Fibroblast of lung (primary cell): ENCODE data around the gene RCOR3. TPM values are rescaled to one million over a fixed set of nuclear protein-coding genes. Genes with fewer than 3 reads are reported as not detected.
"Not testable (repeated sequence)": the region's sequence is repeated elsewhere in the genome, so short reads cannot be mapped to it uniquely, and the experiment has no call there.

Source experiments
- DNase-seq, 2 donors: peaks; one replicate each; pipeline versions ENCODE4 v3.0.0 to v3.0.0-alpha.2; 2010; ENCODE audit warnings: low read depth in 2 of 2
- H2AFZ ChIP-seq: 2 replicates; pipeline ENCODE4 v1.5.1; 2012; ENCODE audit warnings: low read length, control low read depth, inconsistent platforms
- H3K27ac ChIP-seq: 2 replicates; pipeline ENCODE4 v1.5.1; 2011; ENCODE audit warnings: low read length, control low read depth; ENCODE audit not compliant: insufficient read depth
- H3K27me3 ChIP-seq: 2 replicates; pipeline ENCODE4 v1.5.1; 2011; ENCODE audit warnings: mild to moderate bottlenecking, low read length; ENCODE audit not compliant: control insufficient read depth, insufficient read depth
- H3K36me3 ChIP-seq: 2 replicates; pipeline ENCODE4 v1.5.1; 2011; ENCODE audit warnings: low read length; ENCODE audit not compliant: control insufficient read depth, insufficient read depth
- H3K4me1 ChIP-seq: 2 replicates; pipeline ENCODE4 v1.5.1; 2011; ENCODE audit warnings: low read length; ENCODE audit not compliant: control insufficient read depth, insufficient read depth; ENCODE audit errors: extremely low read depth
- H3K4me2 ChIP-seq: 2 replicates; pipeline ENCODE4 v1.5.1; 2011; ENCODE audit warnings: low read length, control low read depth; ENCODE audit not compliant: insufficient read depth; ENCODE audit errors: extremely low read depth
- H3K4me3 ChIP-seq, 4 experiments: fragments of 200-600 bp in 1 of 4; sonication (generic) in 1 of 4; replicated peaks in 1 of 4; 2 replicates each; pipeline ENCODE4 v1.5.1; 2011 to 2016; ENCODE audit warnings: low read length in 4 of 4, low read depth in 3 of 4, mild to moderate bottlenecking in 3 of 4, control low read depth in 2 of 4, inconsistent platforms in 1 of 4, mixed read lengths in 1 of 4; ENCODE audit not compliant: insufficient read depth in 1 of 4; ENCODE audit errors: control extremely low read depth in 1 of 4
- H3K79me2 ChIP-seq: 2 replicates; pipeline ENCODE4 v1.5.1; 2012; ENCODE audit warnings: mild to moderate bottlenecking, low read length, inconsistent platforms; ENCODE audit not compliant: control insufficient read depth, insufficient read depth
- H3K9ac ChIP-seq: 2 replicates; pipeline ENCODE4 v1.5.1; 2011; ENCODE audit warnings: mild to moderate bottlenecking, low read length, control low read depth; ENCODE audit not compliant: insufficient read depth
- H3K9me3 ChIP-seq: 2 replicates; pipeline ENCODE4 v1.5.1; 2012; ENCODE audit warnings: low read depth, low read length; ENCODE audit not compliant: control insufficient read depth, insufficient read depth
- H4K20me1 ChIP-seq: 2 replicates; pipeline ENCODE4 v1.5.1; 2011; ENCODE audit warnings: low read length; ENCODE audit not compliant: control insufficient read depth, insufficient read depth; ENCODE audit errors: extremely low read depth
- CTCF ChIP-seq, 2 donors: IDR thresholded peaks in 1 of 2; conservative IDR thresholded peaks in 1 of 2; 1 replicate in 1 of 2; 2 replicates in 1 of 2; pipeline ENCODE4 v1.5.1; 2011 to 2012; ENCODE audit warnings: low read length in 2 of 2, control low read depth in 1 of 2, inconsistent platforms in 1 of 2, low read depth in 1 of 2, mild to moderate bottlenecking in 1 of 2
- EZH2 ChIP-seq: IDR thresholded peaks from 2 replicates; pipeline ENCODE4 v1.5.1; 2012; ENCODE audit warnings: low read length, control low read depth, mild to moderate bottlenecking; ENCODE audit errors: missing control alignments
- polyA plus RNA-seq, 2 donors: library from polyadenylated mRNA; depleted of rRNA in 1 of 2; stranded (reverse) in 1 of 2; unstranded in 1 of 2; fragments of >200 nt; gene quantifications; 2 replicates each; pipeline ENCODE4 v1.2.1, GENCODE V29; 2011 to 2012; ENCODE audit warnings: missing spikeins in 1 of 2
- total RNA-seq: library from RNA; depleted of rRNA; stranded (reverse); fragments of >200 nt; gene quantifications from 2 replicates; pipeline ENCODE4 v1.2.1, GENCODE V29; 2014

The RCOR3 gene
- total and polyA plus RNA-seq, 2 donors (not counting 1 experiment from before 2014, with no cell fraction given) = 24.9 to 38.1 TPM

DNA sequence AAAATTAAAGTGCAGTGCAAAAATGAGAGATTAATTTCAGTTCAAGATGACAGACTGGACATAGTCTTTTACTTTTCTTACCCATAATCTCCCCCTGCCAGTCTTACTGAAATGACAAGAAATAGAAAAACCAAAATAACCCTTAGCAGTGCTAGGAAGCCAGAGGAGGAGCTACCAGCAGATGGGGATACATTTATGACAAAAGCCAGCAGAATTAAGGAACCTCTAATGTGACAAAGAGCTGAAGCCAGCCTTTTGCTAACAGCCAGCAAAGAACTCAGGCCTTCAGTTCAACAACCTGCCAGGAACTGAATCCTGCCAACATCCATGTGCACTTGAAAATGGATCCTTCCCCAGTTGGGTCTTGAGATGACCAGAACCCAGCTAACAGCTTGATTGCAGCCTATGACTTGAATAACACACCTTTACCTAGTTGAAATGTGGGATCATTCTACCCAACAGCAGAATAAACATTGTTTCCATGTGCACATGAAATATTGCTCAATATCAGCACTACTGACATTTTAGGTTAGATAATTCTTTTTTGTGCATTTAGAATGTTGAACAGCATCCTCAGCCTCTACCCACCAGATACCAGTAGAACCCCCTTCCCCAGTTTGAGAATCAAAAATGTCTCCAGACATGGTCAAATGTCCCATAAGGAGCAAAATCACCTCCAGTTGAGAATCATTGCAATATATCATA is 59.6 kb downstream of the RCOR3 start:
- H3K79me2 ChIP-seq = no peaks in the 10 kb centered on the region
- no peak for TF ChIP-seq EZH2
- no peak for TF ChIP-seq CTCF (conservative IDR thresholded peaks at IDR 0.05 in 1 of 2, IDR thresholded peaks at IDR 0.05 in 1 of 2; ENCODE audit: low read depth in 1 of 2, low read length in 2 of 2)
- H3K4me3 ChIP-seq = no peak overlapping the region
- no peaks in the 10 kb centered on the region for H3K27me3 ChIP-seq
- H2AFZ ChIP-seq = no peak overlapping the region
- H3K4me2 ChIP-seq = no peak overlapping the region
- no peaks in the 10 kb centered on the region for H3K9me3 ChIP-seq
- no peak overlapping the region for H3K9ac ChIP-seq
- H3K27ac ChIP-seq = no peak overlapping the region
- H4K20me1 ChIP-seq = no peaks in the 10 kb centered on the region
- H3K36me3 ChIP-seq = peaks cover under 1% of the 10 kb centered on the region
- DNase-seq = no peak
- H3K4me1 ChIP-seq = no peaks in the 10 kb centered on the region

DNA sequence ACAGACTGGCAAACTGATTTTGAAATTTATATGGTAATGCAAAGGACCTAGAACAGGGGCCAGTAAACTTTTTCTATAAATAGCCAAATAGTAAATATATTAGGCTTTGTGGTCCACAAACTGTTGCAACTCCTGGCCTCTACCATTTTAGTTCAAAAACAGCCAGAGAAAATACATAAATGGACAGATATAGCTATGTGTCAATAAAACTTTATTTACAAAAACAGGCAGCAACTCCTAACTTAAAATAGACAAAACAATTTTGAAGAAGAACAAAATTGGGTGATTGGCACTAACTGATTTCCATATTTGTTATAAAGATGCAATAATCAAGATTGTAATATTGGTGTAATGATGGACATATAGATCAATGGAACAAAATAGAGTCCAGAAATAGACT is 60.7 kb downstream of the RCOR3 start:
- no peaks in the 10 kb centered on the region for H3K27me3 ChIP-seq
- H3K27ac ChIP-seq = no peak overlapping the region
- H3K79me2 ChIP-seq = no peaks in the 10 kb centered on the region
- H3K36me3 ChIP-seq = no peaks in the 10 kb centered on the region
- H4K20me1 ChIP-seq = no peaks in the 10 kb centered on the region
- H3K4me2 ChIP-seq = no peak overlapping the region
- H3K9me3 ChIP-seq = no peaks in the 10 kb centered on the region
- H3K4me3 ChIP-seq = no peak overlapping the region
- H2AFZ ChIP-seq = no peak overlapping the region
- TF ChIP-seq EZH2 = no peak
- no peak for TF ChIP-seq CTCF (conservative IDR thresholded peaks at IDR 0.05 in 1 of 2, IDR thresholded peaks at IDR 0.05 in 1 of 2; ENCODE audit: low read depth in 1 of 2, low read length in 2 of 2)
- no peaks in the 10 kb centered on the region for H3K4me1 ChIP-seq
- DNase-seq = no peak
- no peak overlapping the region for H3K9ac ChIP-seq

- Histone ChIP-seq H3K9ac (no peak overlapping the region), H3K4me1 (no peaks in the 10 kb centered on the region), H3K36me3 (no peaks in the 10 kb centered on the region), H3K27ac (no peak overlapping the region), H2AFZ (no peak overlapping the region), H3K4me2 (no peak overlapping the region), H3K9me3 (no peaks in the 10 kb centered on the region), H3K79me2 (no peaks in the 10 kb centered on the region), H3K27me3 (no peaks in the 10 kb centered on the region), H3K4me3 (no peak overlapping the region), H4K20me1 (no peaks in the 10 kb centered on the region)
- no peak for TF ChIP-seq EZH2
- no peak for TF ChIP-seq CTCF (conservative IDR thresholded peaks at IDR 0.05 in 1 of 2, IDR thresholded peaks at IDR 0.05 in 1 of 2; ENCODE audit: low read depth in 1 of 2, low read length in 2 of 2)
- DNase-seq = peak in 1 of 2 donors; percentile 17
These were observed 61.8 kb downstream of the RCOR3 start for GRCh38 chr1:211320980-211321379.

GRCh38 chr1:211321646-211322045 is 62.5 kb downstream of the RCOR3 start:
- H3K27me3 ChIP-seq, H3K27ac ChIP-seq, H3K4me3 ChIP-seq, H3K9me3 ChIP-seq, H3K36me3 ChIP-seq, DNase-seq, H3K4me1 ChIP-seq, H3K4me2 ChIP-seq, H3K79me2 ChIP-seq, H3K9ac ChIP-seq, H4K20me1 ChIP-seq, H2AFZ ChIP-seq: not testable (repeated sequence)
